Neural progenitor cell (in vitro differentiated cells): ENCODE measurements around the gene CFL1. TPM values are rescaled to one million over a fixed set of nuclear protein-coding genes. Genes with fewer than 3 reads are reported as not detected.
"Not testable (repeated sequence)": the region's sequence is repeated elsewhere in the genome, so short reads cannot be mapped to it uniquely, and the experiment has no call there.

Experiments
- DNase-seq: peaks from one replicate; pipeline ENCODE4 v3.0.0-alpha.2; 2016; ENCODE audit warnings: low spot score
- H2AFZ ChIP-seq: fragments of 200-600 bp; sonication (generic); replicated peaks from 2 replicates; pipeline ENCODE4 v1.6.1; 2016; ENCODE audit warnings: antibody characterized with exemption
- H3F3A ChIP-seq: fragments of 200-600 bp; sonication (generic); 2 replicates; pipeline ENCODE4 v1.6.1; 2016; ENCODE audit warnings: antibody characterized with exemption, low read depth
- H3K27ac ChIP-seq: fragments of 200-600 bp; sonication (generic); 2 replicates; pipeline ENCODE4 v1.5.1; 2016; ENCODE audit warnings: mild to moderate bottlenecking
- H3K27me3 ChIP-seq: fragments of 200-600 bp; sonication (generic); 2 replicates; pipeline ENCODE4 v1.6.1; 2016; ENCODE audit warnings: mild to moderate bottlenecking, moderate library complexity
- H3K36me3 ChIP-seq: fragments of 200-600 bp; sonication (generic); 2 replicates; pipeline ENCODE4 v1.5.1; 2016
- H3K4me1 ChIP-seq: fragments of 200-600 bp; sonication (generic); 2 replicates; pipeline ENCODE4 v1.6.1; 2016; ENCODE audit warnings: mixed run types
- H3K4me2 ChIP-seq: fragments of 200-600 bp; sonication (generic); 2 replicates; pipeline ENCODE4 v1.6.1; 2016
- H3K4me3 ChIP-seq: fragments of 200-600 bp; sonication (generic); 2 replicates; pipeline ENCODE4 v1.5.1; 2016
- H3K79me2 ChIP-seq: fragments of 200-600 bp; sonication (generic); 2 replicates; pipeline ENCODE4 v1.6.1; 2016; ENCODE audit warnings: low read depth
- H3K9ac ChIP-seq: fragments of 200-600 bp; sonication (generic); 2 replicates; pipeline ENCODE4 v1.6.1; 2016
- H3K9me3 ChIP-seq: fragments of 200-600 bp; sonication (generic); 2 replicates; pipeline ENCODE4 v1.5.1; 2016; ENCODE audit warnings: low read depth
- H4K20me1 ChIP-seq: fragments of 200-600 bp; sonication (generic); 2 replicates; pipeline ENCODE4 v1.6.1; 2016; ENCODE audit warnings: low read depth
- H3K27ac Mint-ChIP-seq: 3 replicates; pipeline ENCODE4 v1.8.0; 2021; ENCODE audit warnings: mixed read lengths
- H3K27me3 Mint-ChIP-seq: 2 replicates; pipeline ENCODE4 v1.8.0; 2022; ENCODE audit warnings: low read depth, mild to moderate bottlenecking, inconsistent platforms, moderate library complexity, mixed read lengths; ENCODE audit not compliant: insufficient read depth
- H3K36me3 Mint-ChIP-seq: 3 replicates; pipeline ENCODE4 v1.8.0; 2021; ENCODE audit warnings: mixed read lengths
- H3K4me1 Mint-ChIP-seq: 3 replicates; pipeline ENCODE4 v1.8.0; 2021; ENCODE audit warnings: mixed read lengths
- H3K4me3 Mint-ChIP-seq: 3 replicates; pipeline ENCODE4 v1.8.0; 2021; ENCODE audit warnings: mild to moderate bottlenecking, moderate library complexity, mixed read lengths
- H3K9me3 Mint-ChIP-seq: 3 replicates; pipeline ENCODE4 v1.8.0; 2020; ENCODE audit warnings: mixed read lengths
- EZH2 ChIP-seq: fragments of 200-600 bp; sonication (generic); IDR thresholded peaks from 2 replicates; pipeline ENCODE4 v1.6.1; 2017; ENCODE audit warnings: antibody characterized with exemption, mild to moderate bottlenecking, moderate library complexity
- EZH2phosphoT487 ChIP-seq: fragments of 200-600 bp; sonication (generic); IDR thresholded peaks from 2 replicates; pipeline ENCODE4 v1.6.1; 2017; ENCODE audit warnings: antibody characterized with exemption
- total RNA-seq: library from RNA; depleted of rRNA; stranded (reverse); fragments of >200 nt; gene quantifications from 2 replicates; pipeline ENCODE4 v1.2.3, GENCODE V29; 2015; ENCODE audit warnings: low replicate concordance
- TF ChIP-seq, protein P1 (sequence below): fragments of 200-600 bp; sonication (generic); IDR thresholded peaks from 2 replicates; pipeline ENCODE4 v1.5.1; 2017; ENCODE audit warnings: antibody characterized with exemption, mild to moderate bottlenecking

Gene CFL1
- total RNA-seq, 1 donor from 2014 or later: 704 TPM

DNA sequence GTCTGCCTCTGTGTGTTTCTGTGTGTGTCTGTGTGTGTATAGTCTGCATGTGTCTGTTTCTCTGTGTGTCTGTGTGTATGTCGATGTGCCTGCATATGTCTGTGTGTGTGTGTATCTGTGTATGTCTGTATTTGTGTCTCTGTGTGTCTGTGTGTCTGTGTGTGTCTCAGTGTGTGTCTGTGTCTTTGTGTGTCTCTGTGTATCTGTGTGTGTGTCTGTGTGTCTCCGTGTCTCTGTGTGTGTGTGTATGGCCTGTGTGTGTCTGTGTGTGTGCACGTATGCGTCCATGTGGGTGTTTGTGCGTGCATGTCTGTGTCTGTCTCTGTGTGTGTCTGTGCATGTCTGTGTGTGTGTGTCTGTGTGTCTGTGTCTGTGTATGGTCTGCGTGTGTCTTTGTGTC is 23.8 kb downstream of the CFL1 start:
- Histone ChIP-seq H3K79me2 (peaks cover 4% of the 10 kb centered on the region), H3K4me2 (peak overlapping the region; percentile 85), H4K20me1 (no peaks in the 10 kb centered on the region), H3K27ac (no peak overlapping the region), H3F3A (peaks cover 31% of the 10 kb centered on the region), H3K9me3 (no peaks in the 10 kb centered on the region), H2AFZ (peak overlapping the region; percentile 55), H3K9ac (no peak overlapping the region), H3K36me3 (no peaks in the 10 kb centered on the region), H3K27me3 (peaks cover 18% of the 10 kb centered on the region), H3K4me1 (peaks cover 9% of the 10 kb centered on the region), H3K4me3 (peak overlapping the region; percentile 51)
- no peaks in the 10 kb centered on the region for H3K36me3 Mint-ChIP-seq
- peaks cover 8% of the 10 kb centered on the region for H3K4me1 Mint-ChIP-seq
- H3K27ac Mint-ChIP-seq: no peak overlapping the region
- no peak for TF ChIP-seq EZH2phosphoT487
- no peak for TF ChIP-seq EZH2
- TF ChIP-seq, protein P1, sequence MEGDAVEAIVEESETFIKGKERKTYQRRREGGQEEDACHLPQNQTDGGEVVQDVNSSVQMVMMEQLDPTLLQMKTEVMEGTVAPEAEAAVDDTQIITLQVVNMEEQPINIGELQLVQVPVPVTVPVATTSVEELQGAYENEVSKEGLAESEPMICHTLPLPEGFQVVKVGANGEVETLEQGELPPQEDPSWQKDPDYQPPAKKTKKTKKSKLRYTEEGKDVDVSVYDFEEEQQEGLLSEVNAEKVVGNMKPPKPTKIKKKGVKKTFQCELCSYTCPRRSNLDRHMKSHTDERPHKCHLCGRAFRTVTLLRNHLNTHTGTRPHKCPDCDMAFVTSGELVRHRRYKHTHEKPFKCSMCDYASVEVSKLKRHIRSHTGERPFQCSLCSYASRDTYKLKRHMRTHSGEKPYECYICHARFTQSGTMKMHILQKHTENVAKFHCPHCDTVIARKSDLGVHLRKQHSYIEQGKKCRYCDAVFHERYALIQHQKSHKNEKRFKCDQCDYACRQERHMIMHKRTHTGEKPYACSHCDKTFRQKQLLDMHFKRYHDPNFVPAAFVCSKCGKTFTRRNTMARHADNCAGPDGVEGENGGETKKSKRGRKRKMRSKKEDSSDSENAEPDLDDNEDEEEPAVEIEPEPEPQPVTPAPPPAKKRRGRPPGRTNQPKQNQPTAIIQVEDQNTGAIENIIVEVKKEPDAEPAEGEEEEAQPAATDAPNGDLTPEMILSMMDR: no peak
- H3K4me3 Mint-ChIP-seq: no peak overlapping the region
- peaks cover 2% of the 10 kb centered on the region for H3K9me3 Mint-ChIP-seq
- no peak for DNase-seq
- peaks cover 13% of the 10 kb centered on the region for H3K27me3 Mint-ChIP-seq

DNA sequence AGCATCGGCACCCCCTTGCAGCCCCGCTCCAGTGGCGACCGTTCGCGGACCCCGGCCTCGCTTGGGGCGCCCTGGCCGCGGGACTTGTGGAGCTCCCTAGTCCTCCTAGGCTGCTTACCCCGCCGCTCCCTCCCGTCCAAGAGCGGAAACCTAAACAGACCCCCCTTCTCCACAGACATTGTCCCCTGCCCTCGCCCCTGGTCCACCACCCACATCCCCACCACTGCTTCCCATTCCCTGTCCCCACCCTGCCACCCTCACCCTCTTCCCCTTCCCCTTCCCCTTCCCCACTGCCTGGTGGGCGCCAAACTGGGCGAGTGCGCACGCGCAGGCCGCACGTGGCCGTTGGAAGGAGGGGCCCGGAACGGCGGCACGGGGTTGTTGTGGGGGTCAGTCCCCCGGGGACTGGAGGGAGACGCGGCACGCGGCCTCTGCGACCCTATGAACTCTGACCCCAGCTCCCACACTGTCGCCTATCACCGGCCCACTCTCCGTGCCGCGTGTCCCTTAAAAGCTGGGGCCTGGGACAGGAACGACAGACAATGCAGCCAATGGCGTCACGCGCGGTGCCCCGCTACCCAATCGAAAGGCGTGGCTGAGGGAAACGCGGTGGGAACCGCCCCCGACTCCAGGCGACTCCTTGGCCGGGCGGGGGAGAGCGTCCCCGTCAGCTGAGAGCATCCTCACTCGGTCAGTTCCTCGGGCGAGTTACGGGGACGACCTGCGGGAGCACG is 24.5 kb downstream of the CFL1 start, which contains the start of gene SNX32:
Gene SNX32, plus strand, starts transcription at position 667 of the 734 bp plus-strand sequence. CDS start 103 bp downstream, outside the sequence.
- Histone ChIP-seq H3K4me3 (peak within 1 kb of the TSS; percentile 51), H3K4me2 (peak within 1 kb of the TSS; percentile 85), H3K4me1 (peaks cover 9% of the 10 kb centered on the region), H3K27ac (no peak within 1 kb of the TSS), H3K9me3 (no peaks in the 10 kb centered on the region), H3F3A (peaks cover 31% of the 10 kb centered on the region), H3K79me2 (peaks cover 4% of the 10 kb centered on the region), H3K9ac (no peak within 1 kb of the TSS), H2AFZ (peak within 1 kb of the TSS; percentile 55), H3K36me3 (no peaks in the 10 kb centered on the region), H4K20me1 (no peaks in the 10 kb centered on the region), H3K27me3 (peaks cover 18% of the 10 kb centered on the region)
- Mint-ChIP-seq H3K36me3 (no peaks in the 10 kb centered on the region), H3K27me3 (peaks cover 13% of the 10 kb centered on the region), H3K9me3 (peaks cover 2% of the 10 kb centered on the region), H3K27ac (peak within 1 kb of the TSS; percentile 65), H3K4me3 (no peak within 1 kb of the TSS), H3K4me1 (peaks cover 8% of the 10 kb centered on the region)
- TF ChIP-seq EZH2phosphoT487: no peak
- peak; percentile 30 for TF ChIP-seq EZH2
- peak; percentile 97 for DNase-seq

DNA sequence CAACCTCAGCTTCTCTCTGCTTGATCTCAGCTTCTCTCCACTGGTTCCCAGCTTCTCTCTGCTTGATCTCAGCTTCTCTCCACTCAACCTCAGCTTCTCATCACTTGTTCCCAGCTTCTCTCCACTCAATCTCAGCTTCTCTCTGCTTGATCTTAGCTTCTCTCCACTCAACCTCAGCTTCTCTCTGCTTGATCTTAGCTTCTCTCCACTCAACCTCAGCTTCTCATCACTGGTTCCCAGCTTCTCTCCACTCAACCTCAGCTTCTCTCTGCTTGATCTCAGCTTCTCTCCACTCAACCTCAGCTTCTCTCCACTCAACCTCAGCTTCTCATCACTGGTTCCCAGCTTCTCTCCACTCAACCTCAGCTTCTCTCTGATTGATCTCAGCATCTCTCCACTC is 25.7 kb downstream of the CFL1 start:
- not testable (repeated sequence) for H4K20me1 ChIP-seq, H3K4me3 ChIP-seq, H3K36me3 Mint-ChIP-seq, H3K4me1 ChIP-seq, H3K9me3 ChIP-seq, H3K27ac ChIP-seq, H2AFZ ChIP-seq, H3K9me3 Mint-ChIP-seq, H3K4me2 ChIP-seq, DNase-seq, H3K79me2 ChIP-seq, H3K9ac ChIP-seq, H3K27ac Mint-ChIP-seq, H3K36me3 ChIP-seq, H3K4me1 Mint-ChIP-seq
- H3F3A ChIP-seq: peaks cover 31% of the 10 kb centered on the region
- H3K27me3 ChIP-seq: peaks cover 18% of the 10 kb centered on the region
- H3K27me3 Mint-ChIP-seq: peaks cover 13% of the 10 kb centered on the region
- peak overlapping the region; percentile 25 for H3K4me3 Mint-ChIP-seq

DNA sequence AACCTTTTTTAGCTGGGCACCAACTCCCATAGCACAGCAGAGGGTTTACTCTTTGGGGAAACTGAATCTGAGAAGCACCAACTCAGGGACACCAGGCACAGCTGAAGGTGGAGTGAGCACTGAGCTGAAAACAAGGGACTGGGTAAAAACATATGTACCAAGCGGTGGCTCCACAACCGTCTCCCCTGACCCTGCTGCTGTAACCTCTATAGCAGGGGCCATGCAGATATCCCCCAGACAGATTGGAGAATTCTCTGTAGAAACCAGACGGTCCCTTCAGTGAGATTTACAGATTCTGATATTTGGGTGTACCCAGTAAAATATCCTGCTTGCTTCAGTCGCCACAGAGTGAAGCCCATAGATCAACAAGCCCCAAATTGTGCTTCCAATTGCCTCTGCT is 28.5 kb downstream of the CFL1 start:
- Mint-ChIP-seq H3K4me3 (no peak overlapping the region), H3K27ac (no peak overlapping the region), H3K27me3 (peaks cover 15% of the 10 kb centered on the region), H3K9me3 (no peaks in the 10 kb centered on the region), H3K4me1 (peaks cover 8% of the 10 kb centered on the region), H3K36me3 (no peaks in the 10 kb centered on the region)
- Histone ChIP-seq H4K20me1 (no peaks in the 10 kb centered on the region), H3F3A (peaks cover 16% of the 10 kb centered on the region), H3K4me3 (no peak overlapping the region), H3K9ac (no peak overlapping the region), H3K4me2 (no peak overlapping the region), H3K27ac (no peak overlapping the region), H2AFZ (no peak overlapping the region), H3K4me1 (peaks cover 9% of the 10 kb centered on the region), H3K27me3 (peaks cover 18% of the 10 kb centered on the region), H3K9me3 (no peaks in the 10 kb centered on the region), H3K79me2 (peaks cover 3% of the 10 kb centered on the region), H3K36me3 (no peaks in the 10 kb centered on the region)
- no peak for DNase-seq
- TF ChIP-seq, protein P1: no peak
- no peak for TF ChIP-seq EZH2phosphoT487
- no peak for TF ChIP-seq EZH2
